Limb (tissue), 2 donors: ENCODE data around the gene PDCD1LG2.
"Not testable (repeated sequence)": the region's sequence is repeated elsewhere in the genome, so short reads cannot be mapped to it uniquely, and the experiment has no call there.

Experiments
- DNase-seq, 2 donors: peaks; one replicate each; pipeline ENCODE4 v3.0.0-alpha.2; 2016; ENCODE audit errors: extremely low spot score in 2 of 2

PDCD1LG2 gene

GRCh38 chr9:5510360-5510931 lies at the start of gene PDCD1LG2:
Gene PDCD1LG2, plus strand, starts transcription at chr9:5510531. Its CDS starts 12,016 bp downstream, at chr9:5522547.
- no peak for DNase-seq

- not testable (repeated sequence) for DNase-seq
Observed at GRCh38 chr9:5464831-5465330, 45.5 kb upstream of the PDCD1LG2 start.

- DNase-seq: no peak
Observed at GRCh38 chr9:5466005-5466404, 44.3 kb upstream of the PDCD1LG2 start.

- no peak for DNase-seq
Observed at GRCh38 chr9:5466766-5467165, 43.6 kb upstream of the PDCD1LG2 start.

- no peak for DNase-seq
Observed at GRCh38 chr9:5468850-5469249, 41.5 kb upstream of the PDCD1LG2 start.

GRCh38 chr9:5470122-5470521 lies 40.2 kb upstream of the PDCD1LG2 start:
- no peak for DNase-seq

GRCh38 chr9:5470816-5471215 lies 39.5 kb upstream of the PDCD1LG2 start:
- no peak for DNase-seq

GRCh38 chr9:5475611-5476010 lies 34.7 kb upstream of the PDCD1LG2 start:
- not testable (repeated sequence) for DNase-seq

- no peak for DNase-seq
Observed at GRCh38 chr9:5478206-5478605, 32.1 kb upstream of the PDCD1LG2 start.

- no peak for DNase-seq
Observed at GRCh38 chr9:5479994-5480694, 30.2 kb upstream of the PDCD1LG2 start.

- no peak for DNase-seq
Observed at GRCh38 chr9:5480919-5481318, 29.4 kb upstream of the PDCD1LG2 start.

- DNase-seq: no peak
Observed at GRCh38 chr9:5481322-5482040, 28.9 kb upstream of the PDCD1LG2 start.

- no peak for DNase-seq
Observed at GRCh38 chr9:5482194-5482593, 28.1 kb upstream of the PDCD1LG2 start.

GRCh38 chr9:5483306-5483705 lies 27.0 kb upstream of the PDCD1LG2 start:
- no peak for DNase-seq

- DNase-seq: no peak
Observed at GRCh38 chr9:5485378-5486085, 24.8 kb upstream of the PDCD1LG2 start.

- DNase-seq: no peak
Observed at GRCh38 chr9:5486988-5487387, 23.3 kb upstream of the PDCD1LG2 start.

- no peak for DNase-seq
Observed at GRCh38 chr9:5488221-5489008, 21.9 kb upstream of the PDCD1LG2 start.

GRCh38 chr9:5489630-5490490 lies 20.5 kb upstream of the PDCD1LG2 start:
- no peak for DNase-seq

- DNase-seq: no peak
Observed at GRCh38 chr9:5492965-5493678, 17.2 kb upstream of the PDCD1LG2 start.
